CD4-positive, alpha-beta memory T cell (primary cell): ENCODE data around the gene ZNF45. TPM values are rescaled to one million over a fixed set of nuclear protein-coding genes. Genes with fewer than 3 reads are reported as not detected.
A peak's percentile ranks its signal among the peaks of the same experiment; 100 is the strongest.

ENCODE experiments used
- CTCF ChIA-PET: fragments of 350-600 bp; sonication (Branson Sonifier 250); formaldehyde crosslinking; loops from one replicate; lab custom pipeline; 2021; ENCODE audit warnings: inconsistent platforms; ENCODE audit not compliant: partially characterized antibody; lab: Charles Lee
- POLR2A ChIA-PET: fragments of 350-600 bp; sonication (Branson Sonifier 250); formaldehyde crosslinking; loops from one replicate; lab custom pipeline; 2021; ENCODE audit not compliant: partially characterized antibody; lab: Charles Lee
- DNase-seq, 5 donors: peaks; one replicate each; pipeline versions ENCODE4 v3.0.0 to v3.0.0-alpha.2; 2020 to 2022; ENCODE audit warnings: mixed read lengths in 1 of 5
- H3K27ac ChIP-seq: one replicate; pipeline ENCODE4 v1.7.0; 2013; ENCODE audit warnings: low read depth, low read length
- H3K27me3 ChIP-seq: 2 replicates; pipeline ENCODE4 v1.7.0; 2013; ENCODE audit warnings: mild to moderate bottlenecking, low read length, moderate library complexity; ENCODE audit not compliant: insufficient read depth
- H3K36me3 ChIP-seq: 2 replicates; pipeline ENCODE4 v1.7.0; 2013; ENCODE audit warnings: mild to moderate bottlenecking, low read length, moderate library complexity; ENCODE audit not compliant: insufficient read depth
- H3K4me1 ChIP-seq: 2 replicates; pipeline ENCODE4 v1.7.0; 2013; ENCODE audit warnings: mild to moderate bottlenecking, low read length, moderate library complexity; ENCODE audit not compliant: insufficient read depth
- H3K4me3 ChIP-seq, 2 donors: one replicate each; pipeline ENCODE4 v1.7.0; 2013; ENCODE audit warnings: low read length in 2 of 2, mild to moderate bottlenecking in 1 of 2
- H3K9me3 ChIP-seq, 2 donors: one replicate each; pipeline ENCODE4 v1.7.0; 2013; ENCODE audit warnings: low read length in 2 of 2, control low read depth in 1 of 2; ENCODE audit not compliant: control insufficient read depth in 1 of 2
- H3K27ac Mint-ChIP-seq, 7 donors: one replicate each; pipeline ENCODE4 v1.8.0; 2020 to 2021; ENCODE audit warnings: mixed read lengths in 7 of 7, mild to moderate bottlenecking in 6 of 7, inconsistent platforms in 3 of 7, moderate library complexity in 3 of 7
- H3K27me3 Mint-ChIP-seq, 2 donors: one replicate each; pipeline ENCODE4 v1.8.0; 2020 to 2021; ENCODE audit warnings: mixed read lengths in 2 of 2
- H3K36me3 Mint-ChIP-seq, 2 donors: one replicate each; pipeline ENCODE4 v1.8.0; 2020 to 2021; ENCODE audit warnings: mixed read lengths in 2 of 2, inconsistent platforms in 1 of 2, mild to moderate bottlenecking in 1 of 2
- H3K4me1 Mint-ChIP-seq, 4 donors: one replicate each; pipeline ENCODE4 v1.8.0; 2020 to 2021; ENCODE audit warnings: mixed read lengths in 4 of 4, mild to moderate bottlenecking in 1 of 4
- H3K4me3 Mint-ChIP-seq, 8 donors: one replicate each; pipeline ENCODE4 v1.8.0; 2020 to 2021; ENCODE audit warnings: mixed read lengths in 8 of 8, mild to moderate bottlenecking in 7 of 8, moderate library complexity in 6 of 8, inconsistent platforms in 3 of 8
- H3K9me3 Mint-ChIP-seq, 8 donors: one replicate each; pipeline ENCODE4 v1.8.0; 2020 to 2021; ENCODE audit warnings: mixed read lengths in 8 of 8, mild to moderate bottlenecking in 5 of 8, inconsistent platforms in 3 of 8, moderate library complexity in 1 of 8
- intact Hi-C: fragments of 100-400 bp; cut with micrococcal nuclease; formaldehyde crosslinking; loops from one replicate; pipeline ENCODE4 v1.15.1; 2023
- polyA plus RNA-seq, 2 donors: library from polyadenylated mRNA; unstranded; fragments of 300-500 nt; fragmentation: Illumina TruSeq; gene quantifications; one replicate each; pipeline ENCODE4 v1.2.3, GENCODE V29; 2021
- total RNA-seq, 2 experiments: library from RNA; stranded (reverse); gene quantifications; one replicate each; pipeline ENCODE4 v1.2.3, GENCODE V29; 2021

Gene ZNF45
- 10 to 100 TPM; 25.1 to 29.6 TPM for total RNA-seq
- polyA plus RNA-seq = 10 to 100 TPM in 1 of 2 donors, 1 to 10 TPM in 1; 9.4 to 12.9 TPM

- H3K27me3 Mint-ChIP-seq = peaks cover 0 to 2% of the 10 kb centered on the region in 2 donors
- POLR2A ChIA-PET = interaction anchor here (0.6 to 2.3 kb wide), 18 partner anchors 10 to 565 kb away, joined by 3 to 26 read pairs (median 6); partner anchors contain the start of genes ZNF155, ZNF180, ZNF221 and ZNF222
These were observed at the start of gene ZNF45 for GRCh38 chr19:43934985-43935708. TSS of gene ZNF45 (minus strand) at chr19:43935282. CDS start at chr19:43922185, 13,097 bp downstream.

GRCh38 chr19:43984687-43985000 is 49.6 kb upstream of the ZNF45 start:
- Mint-ChIP-seq H3K36me3 (peaks cover 26 to 28% of the 10 kb centered on the region in 2 donors), H3K9me3 (peaks cover 0 to 7% (median 1%) of the 10 kb centered on the region in 8 donors), H3K27me3 (no peaks in the 10 kb centered on the region), H3K27ac (peak overlapping the region; percentile 74 to 98 (median 95)), H3K4me1 (peaks cover 8 to 12% (median 10%) of the 10 kb centered on the region in 4 donors), H3K4me3 (peak overlapping the region; percentile 92 to 99 (median 98))
- Histone ChIP-seq H3K36me3 (peaks cover 6% of the 10 kb centered on the region), H3K27me3 (no peaks in the 10 kb centered on the region), H3K27ac (peak overlapping the region; percentile 58), H3K4me3 (peak overlapping the region; percentile 59 to 90), H3K4me1 (peaks cover 14% of the 10 kb centered on the region), H3K9me3 (no peaks in the 10 kb centered on the region)
- ChIA-PET POLR2A (no interaction called here), CTCF (no interaction called here)
- DNase-seq = no peak
- intact Hi-C loops = loop anchor here (1.0 to 2.0 kb wide), 2 partner anchors 18 to 50 kb away; partner anchors contain the start of genes ZNF230 and ZNF45

More at GRCh38 chr19:43934985-43935708, at the start of gene ZNF45:
- Mint-ChIP-seq H3K36me3 (peaks cover 38 to 40% of the 10 kb centered on the region in 2 donors), H3K4me3 (peak within 1 kb of the TSS; percentile 94 to 97 (median 95)), H3K4me1 (peaks cover 9 to 47% (median 21%) of the 10 kb centered on the region in 4 donors), H3K9me3 (peaks cover 0 to 10% (median 6%) of the 10 kb centered on the region in 8 donors), H3K27ac (peak within 1 kb of the TSS; percentile 86 to 97 (median 96))
- peak; percentile 86 to 90 (median 86) for DNase-seq
- intact Hi-C loops = loop anchor here (1.0 to 2.0 kb wide), 6 partner anchors 16 to 565 kb away; partner anchors contain the start of genes ZNF155, ZNF180, ZNF221 and ZNF224
- CTCF ChIA-PET = interaction anchor here (1.1 kb wide), 1 partner anchor 10 kb away, joined by 3 read pairs; no protein-coding TSS in a partner anchor
- Histone ChIP-seq H3K27ac (peak within 1 kb of the TSS; percentile 71), H3K4me1 (peaks cover 21% of the 10 kb centered on the region), H3K4me3 (peak within 1 kb of the TSS; percentile 91 to 96), H3K9me3 (no peaks in the 10 kb centered on the region), H3K36me3 (peaks cover 7% of the 10 kb centered on the region), H3K27me3 (no peaks in the 10 kb centered on the region)

GRCh38 chr19:43983912-43984686 is 49.0 kb upstream of the ZNF45 start, which contains the start of gene ZNF155:
TSS of gene ZNF155 (plus strand) at chr19:43984188. CDS start at chr19:43988544, 4,356 bp downstream.
- peak within 1 kb of the TSS; percentile 74 to 98 (median 95) for H3K27ac Mint-ChIP-seq
- H3K9me3 Mint-ChIP-seq = peaks cover 0 to 4% (median under 1%) of the 10 kb centered on the region in 8 donors
- Histone ChIP-seq H3K27ac (peak within 1 kb of the TSS; percentile 58), H3K4me3 (peak within 1 kb of the TSS; percentile 59 to 90), H3K4me1 (peaks cover 14% of the 10 kb centered on the region), H3K36me3 (peaks cover under 1% of the 10 kb centered on the region), H3K27me3 (no peaks in the 10 kb centered on the region), H3K9me3 (no peaks in the 10 kb centered on the region)
- DNase-seq = peak; percentile 64 to 71 (median 68)
- peak within 1 kb of the TSS; percentile 92 to 99 (median 98) for H3K4me3 Mint-ChIP-seq
- H3K27me3 Mint-ChIP-seq = no peaks in the 10 kb centered on the region
- ChIA-PET POLR2A (interaction anchor here (1.0 to 1.3 kb wide), 2 partner anchors 33 to 49 kb away, joined by 3 to 6 read pairs; partner anchors contain the start of genes ZNF221 and ZNF45), CTCF (no interaction called here)
- peaks cover 8 to 12% (median 10%) of the 10 kb centered on the region in 4 donors for H3K4me1 Mint-ChIP-seq
- intact Hi-C loops = loop anchor here (1.0 to 2.0 kb wide), 2 partner anchors 18 to 49 kb away; partner anchors contain the start of genes ZNF230 and ZNF45
- H3K36me3 Mint-ChIP-seq = peaks cover 20 to 23% of the 10 kb centered on the region in 2 donors

GRCh38 chr19:43983544-43983911 is 48.4 kb upstream of the ZNF45 start:
- Mint-ChIP-seq H3K27ac (peak overlapping the region in 4 of 7 donors; percentile 21 to 95 (median 74)), H3K27me3 (no peaks in the 10 kb centered on the region)
- CTCF ChIA-PET = no interaction called here

GRCh38 chr19:43976732-43977131 is 41.6 kb upstream of the ZNF45 start:
- H3K36me3 ChIP-seq = no peaks in the 10 kb centered on the region
- CTCF ChIA-PET = no interaction called here
- H3K27me3 Mint-ChIP-seq = peaks cover 0 to 6% of the 10 kb centered on the region in 2 donors
- no peak overlapping the region for H3K27ac ChIP-seq
- intact Hi-C loops = no loop called here
- H3K27ac Mint-ChIP-seq = no peak overlapping the region
- H3K9me3 Mint-ChIP-seq = peaks cover 0 to 67% (median 44%) of the 10 kb centered on the region in 8 donors
- no peak for DNase-seq
- H3K4me3 Mint-ChIP-seq = no peak overlapping the region
- no peaks in the 10 kb centered on the region for H3K4me1 Mint-ChIP-seq
- no peaks in the 10 kb centered on the region for H3K9me3 ChIP-seq
- peaks cover 11 to 16% of the 10 kb centered on the region in 2 donors for H3K36me3 Mint-ChIP-seq
- no peaks in the 10 kb centered on the region for H3K27me3 ChIP-seq
- H3K4me1 ChIP-seq = no peaks in the 10 kb centered on the region
- POLR2A ChIA-PET = no interaction called here
- no peak overlapping the region for H3K4me3 ChIP-seq

More at GRCh38 chr19:43983544-43983911, 48.4 kb upstream of the ZNF45 start:
- Histone ChIP-seq H3K36me3 (no peaks in the 10 kb centered on the region), H3K27me3 (no peaks in the 10 kb centered on the region), H3K9me3 (no peaks in the 10 kb centered on the region), H3K4me3 (peak overlapping the region in 1 of 2 donors; percentile 90), H3K4me1 (peaks cover 14% of the 10 kb centered on the region), H3K27ac (peak overlapping the region; percentile 58)
- Mint-ChIP-seq H3K4me1 (peaks cover 8 to 12% (median 10%) of the 10 kb centered on the region in 4 donors), H3K36me3 (peaks cover 15 to 17% of the 10 kb centered on the region in 2 donors), H3K4me3 (peak overlapping the region; percentile 69 to 99 (median 88)), H3K9me3 (peaks cover 0 to 8% (median under 1%) of the 10 kb centered on the region in 8 donors)
- POLR2A ChIA-PET = interaction anchor here (1.0 to 1.3 kb wide), 2 partner anchors 32 to 48 kb away, joined by 3 to 6 read pairs; partner anchors contain the start of genes ZNF221 and ZNF45
- intact Hi-C loops = no loop called here
- no peak for DNase-seq

- H3K27ac ChIP-seq = no peak overlapping the region
- H3K27me3 Mint-ChIP-seq = peaks cover 0 to 1% of the 10 kb centered on the region in 2 donors
- no peak for DNase-seq
- intact Hi-C loops = no loop called here
- peaks cover 11 to 91% (median 80%) of the 10 kb centered on the region in 8 donors for H3K9me3 Mint-ChIP-seq
- no peak overlapping the region for H3K27ac Mint-ChIP-seq
- H3K4me3 ChIP-seq = no peak overlapping the region
- peaks cover 0 to 36% of the 10 kb centered on the region in 2 donors for H3K9me3 ChIP-seq
- CTCF ChIA-PET = no interaction called here
- no peaks in the 10 kb centered on the region for H3K36me3 ChIP-seq
- H3K4me3 Mint-ChIP-seq = no peak overlapping the region
- POLR2A ChIA-PET = no interaction called here
- no peaks in the 10 kb centered on the region for H3K4me1 Mint-ChIP-seq
- H3K27me3 ChIP-seq = no peaks in the 10 kb centered on the region
- H3K36me3 Mint-ChIP-seq = peaks cover 54 to 61% of the 10 kb centered on the region in 2 donors
- no peaks in the 10 kb centered on the region for H3K4me1 ChIP-seq
These were observed 31.1 kb upstream of the ZNF45 start for GRCh38 chr19:43966079-43966694.
